SK-N-SH treated with all-trans-retinoic acid at 6 μM for 48 hours (cell line): ENCODE measurements around the gene HIVEP3.

ENCODE experiments used
- CSDC2 ChIP-seq: fragments of 250-450 bp; sonication (Bioruptor Pico); IDR thresholded peaks from 2 replicates; pipeline ENCODE4 v1.5.0; 2020; ENCODE audit warnings: mild to moderate bottlenecking, moderate library complexity
- PPARA ChIP-seq: fragments of 250-450 bp; sonication (Bioruptor Pico); IDR thresholded peaks from 2 replicates; pipeline ENCODE4 v1.5.0; 2020; ENCODE audit warnings: mild to moderate bottlenecking, borderline replicate concordance
- TOX ChIP-seq: fragments of 250-450 bp; sonication (Bioruptor Pico); IDR thresholded peaks from 2 replicates; pipeline ENCODE4 v1.8.0; 2021; ENCODE audit warnings: mild to moderate bottlenecking, moderate library complexity, borderline replicate concordance
- ZNF8 ChIP-seq: fragments of 450-650 bp; formaldehyde crosslinking; IDR thresholded peaks from 2 replicates; pipeline ENCODE4 v1.5.0; 2020; ENCODE audit warnings: mild to moderate bottlenecking, moderate library complexity
- TF ChIP-seq, protein P1 (sequence below): fragments of 250-450 bp; sonication (Bioruptor Pico); IDR thresholded peaks from 2 replicates; pipeline ENCODE4 v1.5.1; 2020; ENCODE audit warnings: low read depth, mild to moderate bottlenecking, moderate library complexity

GRCh38 chr1:41695118-41695745, 223.5 kb downstream of the HIVEP3 start:
- TF ChIP-seq ZNF8 (CRISPR knock-in tag) = no peak
- TF ChIP-seq, protein P1, sequence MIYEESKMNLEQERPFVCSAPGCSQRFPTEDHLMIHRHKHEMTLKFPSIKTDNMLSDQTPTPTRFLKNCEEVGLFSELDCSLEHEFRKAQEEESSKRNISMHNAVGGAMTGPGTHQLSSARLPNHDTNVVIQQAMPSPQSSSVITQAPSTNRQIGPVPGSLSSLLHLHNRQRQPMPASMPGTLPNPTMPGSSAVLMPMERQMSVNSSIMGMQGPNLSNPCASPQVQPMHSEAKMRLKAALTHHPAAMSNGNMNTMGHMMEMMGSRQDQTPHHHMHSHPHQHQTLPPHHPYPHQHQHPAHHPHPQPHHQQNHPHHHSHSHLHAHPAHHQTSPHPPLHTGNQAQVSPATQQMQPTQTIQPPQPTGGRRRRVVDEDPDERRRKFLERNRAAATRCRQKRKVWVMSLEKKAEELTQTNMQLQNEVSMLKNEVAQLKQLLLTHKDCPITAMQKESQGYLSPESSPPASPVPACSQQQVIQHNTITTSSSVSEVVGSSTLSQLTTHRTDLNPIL = no peak
- TF ChIP-seq TOX (CRISPR knock-in tag) = no peak
- TF ChIP-seq PPARA (CRISPR knock-in tag) = no peak
- no peak for TF ChIP-seq CSDC2 (CRISPR knock-in tag)
